Measurements from ENCODE around the gene CFAP299. TPM values are rescaled to one million over a fixed set of nuclear protein-coding genes. Genes with fewer than 3 reads are reported as not detected.
A peak's percentile ranks its signal among the peaks of the same experiment; 100 is the strongest.

The CFAP299 gene
- total RNA-seq, 4 donors from 2014 or later = 5.1 TPM; not detected in 3

DNA sequence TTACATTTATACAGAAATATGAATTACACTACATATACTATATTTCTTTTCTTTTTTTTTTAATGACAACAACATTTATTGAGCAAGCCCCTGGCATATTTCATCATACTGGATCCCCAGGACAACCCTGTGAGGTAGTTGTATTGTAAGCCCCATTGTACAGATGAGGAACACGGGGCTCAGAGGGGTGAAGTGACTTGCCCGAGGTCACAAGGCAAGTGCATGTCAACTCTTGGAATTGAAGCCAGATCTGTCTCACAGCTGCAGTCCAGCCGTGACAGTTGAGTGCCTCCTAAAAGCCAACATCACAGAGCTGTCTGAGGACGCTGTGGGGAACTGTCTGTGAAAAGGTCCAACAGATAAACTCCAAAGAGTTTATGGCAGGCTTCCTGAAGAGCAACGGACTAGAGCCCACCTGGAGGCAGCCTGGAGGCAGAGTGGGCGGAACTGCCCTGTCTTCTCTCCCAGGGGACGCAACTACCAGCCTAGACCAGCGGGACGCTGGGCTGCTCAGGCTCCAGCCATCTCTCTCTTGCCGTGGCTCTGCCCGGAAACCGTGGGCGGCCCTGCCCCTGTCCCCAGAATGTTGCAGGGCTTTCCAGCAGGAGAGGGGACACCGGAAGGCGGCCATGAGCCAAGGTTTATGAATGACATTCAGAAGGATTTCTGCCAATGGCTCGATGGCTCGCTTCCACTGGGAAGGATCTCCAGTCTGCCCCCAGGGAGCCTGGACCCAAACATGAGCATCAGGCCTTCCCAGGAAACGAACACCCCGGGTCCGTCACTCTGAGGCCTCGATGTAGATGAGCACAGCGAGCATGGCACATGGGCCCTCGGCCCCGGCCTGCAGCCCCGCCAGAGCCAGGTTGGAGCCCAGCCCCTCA, 50.1 kb downstream of the CFAP299 start:
- H3K27me3 ChIP-seq = no peaks in the 10 kb centered on the region
- H3K27ac ChIP-seq = no peak overlapping the region
- TF ChIP-seq POLR2AphosphoS5 (IDR thresholded peaks at IDR 0.05) = no peak
- TF ChIP-seq, protein P1, sequence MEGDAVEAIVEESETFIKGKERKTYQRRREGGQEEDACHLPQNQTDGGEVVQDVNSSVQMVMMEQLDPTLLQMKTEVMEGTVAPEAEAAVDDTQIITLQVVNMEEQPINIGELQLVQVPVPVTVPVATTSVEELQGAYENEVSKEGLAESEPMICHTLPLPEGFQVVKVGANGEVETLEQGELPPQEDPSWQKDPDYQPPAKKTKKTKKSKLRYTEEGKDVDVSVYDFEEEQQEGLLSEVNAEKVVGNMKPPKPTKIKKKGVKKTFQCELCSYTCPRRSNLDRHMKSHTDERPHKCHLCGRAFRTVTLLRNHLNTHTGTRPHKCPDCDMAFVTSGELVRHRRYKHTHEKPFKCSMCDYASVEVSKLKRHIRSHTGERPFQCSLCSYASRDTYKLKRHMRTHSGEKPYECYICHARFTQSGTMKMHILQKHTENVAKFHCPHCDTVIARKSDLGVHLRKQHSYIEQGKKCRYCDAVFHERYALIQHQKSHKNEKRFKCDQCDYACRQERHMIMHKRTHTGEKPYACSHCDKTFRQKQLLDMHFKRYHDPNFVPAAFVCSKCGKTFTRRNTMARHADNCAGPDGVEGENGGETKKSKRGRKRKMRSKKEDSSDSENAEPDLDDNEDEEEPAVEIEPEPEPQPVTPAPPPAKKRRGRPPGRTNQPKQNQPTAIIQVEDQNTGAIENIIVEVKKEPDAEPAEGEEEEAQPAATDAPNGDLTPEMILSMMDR (IDR thresholded peaks at IDR 0.05) = no peak
- no peak for TF ChIP-seq POLR2A (IDR thresholded peaks at IDR 0.05)
- no peak for TF ChIP-seq EP300 (IDR thresholded peaks at IDR 0.05)
- H3K9me3 ChIP-seq = no peaks in the 10 kb centered on the region
- H3K4me1 ChIP-seq = no peaks in the 10 kb centered on the region
- ATAC-seq = no peak
- no peak overlapping the region for H3K4me3 ChIP-seq
- H3K36me3 ChIP-seq = no peaks in the 10 kb centered on the region
- WGBS, 2 donors (ENCODE audit: low coverage in 1 of 2) = 98% methylated on average over 6 of the region's 25 CpGs; no CpG with 5 or more reads in 1 of the 2 donors

DNA sequence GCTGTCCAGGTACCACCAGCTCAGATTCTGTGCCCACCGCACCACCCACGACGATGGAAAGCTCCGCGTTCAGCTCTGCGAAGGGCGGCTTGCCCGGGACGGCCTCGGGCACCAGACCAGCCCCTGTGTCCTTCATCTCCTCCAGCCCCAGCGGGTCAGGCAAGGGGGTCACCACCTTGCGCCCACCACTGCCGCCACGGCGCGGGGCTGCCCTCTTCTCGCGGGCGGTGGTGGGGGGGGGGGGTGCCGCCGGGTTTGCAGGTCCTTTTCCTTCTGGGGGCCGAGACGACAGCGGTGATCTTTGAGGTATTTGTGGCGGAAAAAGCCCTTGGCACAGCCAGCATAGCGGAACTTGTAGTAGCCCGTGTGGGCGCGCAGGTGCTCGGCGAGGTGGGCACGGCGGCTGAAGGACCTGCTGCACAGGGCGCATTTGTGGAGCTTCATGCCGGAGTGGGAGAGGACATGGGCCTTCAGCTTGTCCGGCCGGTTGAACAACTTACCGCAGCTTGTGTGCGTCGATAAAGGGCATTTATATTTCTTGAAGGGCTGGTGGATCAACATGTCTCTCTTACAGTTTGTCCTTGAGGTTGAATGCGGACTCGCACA, 50.9 kb downstream of the CFAP299 start:
- ATAC-seq = no peak
- Histone ChIP-seq H3K4me1 (no peaks in the 10 kb centered on the region), H3K9me3 (no peaks in the 10 kb centered on the region), H3K36me3 (no peaks in the 10 kb centered on the region), H3K4me3 (no peak overlapping the region), H3K27me3 (no peaks in the 10 kb centered on the region), H3K27ac (no peak overlapping the region)
- TF ChIP-seq POLR2AphosphoS5 (IDR thresholded peaks at IDR 0.05) (no peak), EP300 (IDR thresholded peaks at IDR 0.05) (no peak)
- WGBS, 2 donors (ENCODE audit: low coverage in 1 of 2) = 100% methylated on average over 1 of the region's 42 CpGs; no CpG with 5 or more reads in 1 of the 2 donors

DNA sequence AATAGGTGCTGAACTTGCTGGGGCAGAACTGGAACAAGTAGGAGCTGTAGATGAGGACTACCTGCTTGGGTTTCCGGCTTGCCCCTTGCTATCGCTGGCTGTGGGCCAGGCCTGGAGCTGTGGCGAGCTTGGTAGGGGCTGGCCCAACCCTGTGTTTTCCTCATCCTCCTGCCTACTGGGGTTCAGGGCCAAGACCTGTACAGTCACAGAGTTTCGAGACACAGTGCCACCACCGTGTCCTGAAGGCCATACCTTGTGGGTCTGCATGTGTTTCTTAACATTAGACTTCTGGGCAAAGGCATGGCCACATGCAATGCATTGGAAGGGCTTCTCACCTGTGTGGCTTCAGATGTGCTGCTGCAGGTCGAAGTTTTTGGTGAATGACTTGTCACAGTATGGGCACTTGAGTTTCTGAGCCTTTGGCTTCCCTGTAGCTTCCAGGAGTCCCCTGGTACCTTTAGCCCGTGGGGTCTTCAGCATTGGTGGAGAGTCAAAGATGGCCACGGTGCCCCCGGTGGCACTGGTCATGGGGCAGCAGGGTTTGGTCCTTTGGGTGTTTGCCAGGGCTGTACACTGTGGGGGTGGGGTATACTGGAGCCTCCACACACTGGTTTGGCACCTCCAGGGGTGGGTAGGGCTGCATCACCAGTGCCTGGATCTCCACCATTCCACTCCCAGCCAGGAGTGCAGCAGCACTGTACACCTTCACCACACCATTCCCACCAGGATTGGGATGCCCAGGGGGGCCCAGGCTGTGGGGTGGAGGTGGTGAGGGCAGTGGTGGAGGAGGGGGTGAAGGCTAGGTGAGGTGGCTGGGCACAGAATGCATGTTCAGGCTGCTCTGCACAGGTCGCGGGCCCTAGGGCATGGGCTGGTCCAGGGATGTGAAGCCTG, 52.1 kb downstream of the CFAP299 start:
- Histone ChIP-seq H3K9me3 (no peaks in the 10 kb centered on the region), H3K27me3 (no peaks in the 10 kb centered on the region), H3K27ac (no peak overlapping the region), H3K4me3 (no peak overlapping the region), H3K36me3 (no peaks in the 10 kb centered on the region), H3K4me1 (no peaks in the 10 kb centered on the region)
- TF ChIP-seq POLR2A (IDR thresholded peaks at IDR 0.05) = no peak
- TF ChIP-seq EP300 (IDR thresholded peaks at IDR 0.05) = no peak
- no peak for TF ChIP-seq POLR2AphosphoS5 (IDR thresholded peaks at IDR 0.05)
- TF ChIP-seq, protein P1 (IDR thresholded peaks at IDR 0.05) = no peak
- peak; percentile 22 for ATAC-seq
- no CpG with 5 or more reads among the region's 11 CpGs for WGBS, 2 donors (ENCODE audit: low coverage in 1 of 2)

DNA sequence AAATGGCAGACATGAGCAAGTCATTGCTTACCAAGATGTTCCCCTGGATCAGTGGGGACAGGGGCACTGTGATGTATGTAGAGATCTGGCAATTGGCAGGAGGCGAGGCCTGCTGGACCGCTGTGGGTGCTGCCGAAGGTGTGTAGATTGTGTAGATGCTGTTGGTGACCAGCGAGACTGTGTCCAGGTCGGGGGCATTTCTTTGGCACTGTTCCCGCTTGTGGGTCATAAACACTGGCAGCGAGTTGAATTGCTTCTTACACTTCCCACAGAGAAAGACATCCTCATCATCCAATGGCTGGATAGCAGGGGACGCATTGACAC, 52.7 kb downstream of the CFAP299 start:
- TF ChIP-seq POLR2A (IDR thresholded peaks at IDR 0.05) = no peak
- no peaks in the 10 kb centered on the region for H3K36me3 ChIP-seq
- no peak overlapping the region for H3K27ac ChIP-seq
- no peaks in the 10 kb centered on the region for H3K9me3 ChIP-seq
- 62 to 73% methylated on average over 4 of the region's 8 CpGs for WGBS, 2 donors (ENCODE audit: low coverage in 1 of 2)
- H3K27me3 ChIP-seq = no peaks in the 10 kb centered on the region
- no peaks in the 10 kb centered on the region for H3K4me1 ChIP-seq
- ATAC-seq = peak; percentile 22
- H3K4me3 ChIP-seq = no peak overlapping the region

DNA sequence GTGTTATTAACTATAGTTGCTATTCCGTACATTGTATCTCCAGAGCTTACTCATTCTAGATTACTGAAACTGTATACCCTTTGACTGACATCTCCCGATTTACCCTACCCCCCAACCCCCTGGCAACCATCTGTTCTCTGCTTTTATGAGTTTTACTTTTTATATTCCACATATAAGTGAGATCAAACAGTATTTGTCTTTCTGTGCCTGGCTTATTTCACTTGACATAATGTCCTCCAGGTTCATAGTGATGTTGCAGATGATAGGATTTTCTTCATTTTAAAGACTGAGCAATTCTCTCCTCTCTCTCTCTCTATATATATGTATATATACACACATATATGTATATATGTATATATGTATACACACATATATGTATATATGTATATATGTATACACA, 54.6 kb downstream of the CFAP299 start:
- no peaks in the 10 kb centered on the region for H3K9me3 ChIP-seq

DNA sequence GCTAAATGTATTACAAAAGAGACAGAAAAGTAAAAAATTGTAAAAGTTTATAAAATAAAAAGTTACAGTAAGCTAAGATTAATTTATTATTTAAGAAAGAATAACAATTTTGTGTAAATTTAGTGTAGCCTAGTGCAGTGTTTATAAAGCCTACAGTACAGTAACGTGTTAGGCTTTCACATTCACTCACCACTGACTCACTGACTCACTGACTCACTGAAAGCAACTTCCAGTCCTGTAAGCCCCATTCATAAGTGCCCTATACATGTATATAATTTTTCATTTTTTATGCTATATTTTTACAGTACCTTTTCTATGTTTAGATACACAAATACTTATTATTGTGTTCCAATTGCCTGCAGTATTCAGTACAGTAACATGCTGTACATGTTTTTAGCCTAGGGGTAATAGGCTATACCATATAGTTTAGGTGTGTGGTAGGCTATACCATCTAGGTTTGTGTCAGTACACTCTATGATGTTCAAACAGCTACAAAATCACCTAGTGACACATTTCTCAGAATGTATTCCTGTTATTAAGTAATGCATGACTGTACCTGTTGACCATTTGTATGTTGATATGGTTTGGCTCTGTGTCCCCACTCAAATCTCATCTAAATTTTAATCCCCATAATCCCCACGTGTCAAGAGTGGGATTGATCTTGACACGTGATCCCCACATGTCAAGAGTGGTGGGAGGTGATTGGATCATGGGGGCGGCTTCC, 57.9 kb downstream of the CFAP299 start:
- ATAC-seq = no peak
- TF ChIP-seq, protein P1 (IDR thresholded peaks at IDR 0.05) = no peak
- TF ChIP-seq POLR2AphosphoS5 (IDR thresholded peaks at IDR 0.05) = no peak
- no peak for TF ChIP-seq EP300 (IDR thresholded peaks at IDR 0.05)
- TF ChIP-seq POLR2A (IDR thresholded peaks at IDR 0.05) = no peak
- no peaks in the 10 kb centered on the region for H3K4me1 ChIP-seq
- no peaks in the 10 kb centered on the region for H3K36me3 ChIP-seq
- 56 to 63% methylated on average over 3 to 4 of the region's 4 CpGs for WGBS, 2 donors (ENCODE audit: low coverage in 1 of 2)
- no peak overlapping the region for H3K4me3 ChIP-seq
- H3K27me3 ChIP-seq = no peaks in the 10 kb centered on the region
- no peak overlapping the region for H3K27ac ChIP-seq
- H3K9me3 ChIP-seq = no peaks in the 10 kb centered on the region

More for the DNA sequence above, 54.6 kb downstream of the CFAP299 start:
- H3K27ac ChIP-seq = no peak overlapping the region
- H3K4me3 ChIP-seq = no peak overlapping the region
- no peak for ATAC-seq
- H3K27me3 ChIP-seq = no peaks in the 10 kb centered on the region
- 94 to 96% methylated on average over 2 of the region's 2 CpGs for WGBS, 2 donors (ENCODE audit: low coverage in 1 of 2)
- H3K36me3 ChIP-seq = no peaks in the 10 kb centered on the region
- TF ChIP-seq EP300 (IDR thresholded peaks at IDR 0.05) = no peak
- no peaks in the 10 kb centered on the region for H3K4me1 ChIP-seq

All from gastroesophageal sphincter (tissue), 4 donors.